Cardiac septum (tissue), 1 donor: ENCODE measurements around the gene CRADD. TPM values are rescaled to one million over a fixed set of nuclear protein-coding genes. Genes with fewer than 3 reads are reported as not detected.
"Not testable (repeated sequence)": the region's sequence is repeated elsewhere in the genome, so short reads cannot be mapped to it uniquely, and the experiment has no call there.

ENCODE experiments used
- DNase-seq: peaks from one replicate; pipeline ENCODE4 v3.0.0-alpha.2; 2020; ENCODE audit warnings: low spot score
- intact Hi-C: fragments of 100-400 bp; cut with DNase I; formaldehyde crosslinking; loops from one replicate; pipeline ENCODE4 v1.14.0; 2022
- total RNA-seq: library from RNA; stranded (reverse); fragmentation: NEBNext Ultra II Directional; extraction: Animal tissue kit (Norgen Biotek cat#: 25700); gene quantifications from one replicate; pipeline ENCODE4 v1.2.1, GENCODE V29; 2021
- donor health status: DM: no; HTN: no; CAD: no.

CRADD gene
- total RNA-seq, 1 donor from 2014 or later, result 50.8 TPM

DNA sequence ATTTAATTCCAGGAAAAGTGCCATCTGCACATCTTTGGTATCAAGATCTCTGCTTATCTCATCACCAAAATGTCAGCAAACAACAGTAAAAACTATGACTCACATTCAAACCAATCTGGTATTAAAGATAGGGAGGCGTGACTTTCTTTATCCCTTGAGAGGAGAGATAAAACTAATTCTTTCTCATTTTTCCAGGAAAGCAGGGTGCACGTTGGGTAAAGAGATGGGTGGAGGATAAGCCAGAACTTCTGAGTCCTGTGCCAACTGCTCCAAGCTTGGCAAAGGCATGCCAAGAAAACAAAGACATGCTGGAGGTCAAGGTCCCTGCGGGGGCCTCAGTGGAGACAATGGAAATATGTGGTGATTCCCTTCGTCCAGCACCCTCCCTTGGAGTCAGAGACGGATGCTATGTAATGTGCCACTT lies 245.4 kb downstream of the CRADD start:
- intact Hi-C loops, result no loop called here
- DNase-seq, result no peak

DNA sequence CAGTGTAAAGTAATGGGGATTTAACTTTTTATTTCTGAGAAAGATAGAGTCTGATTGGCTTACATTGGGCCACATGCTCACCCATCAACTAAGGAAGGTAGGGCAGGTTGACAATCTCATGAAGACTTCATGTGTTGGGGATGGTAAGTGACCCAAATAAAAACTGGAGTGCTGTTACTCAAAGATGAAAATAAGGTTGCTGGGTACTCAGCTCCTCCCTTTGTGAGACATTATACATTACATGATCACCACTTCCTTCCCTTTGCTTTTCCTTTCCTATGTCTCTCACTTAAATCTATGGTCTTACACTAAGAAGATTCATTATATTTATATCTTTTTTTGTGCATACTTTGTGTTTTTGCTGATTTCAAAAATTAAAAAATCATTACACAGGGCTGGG lies 247.2 kb downstream of the CRADD start:
- intact Hi-C loops, result no loop called here
- DNase-seq, result no peak

- no peak for DNase-seq
- intact Hi-C loops, result no loop called here
These were observed 248.5 kb downstream of the CRADD start for GRCh38 chr12:93925585-93926205.

DNA sequence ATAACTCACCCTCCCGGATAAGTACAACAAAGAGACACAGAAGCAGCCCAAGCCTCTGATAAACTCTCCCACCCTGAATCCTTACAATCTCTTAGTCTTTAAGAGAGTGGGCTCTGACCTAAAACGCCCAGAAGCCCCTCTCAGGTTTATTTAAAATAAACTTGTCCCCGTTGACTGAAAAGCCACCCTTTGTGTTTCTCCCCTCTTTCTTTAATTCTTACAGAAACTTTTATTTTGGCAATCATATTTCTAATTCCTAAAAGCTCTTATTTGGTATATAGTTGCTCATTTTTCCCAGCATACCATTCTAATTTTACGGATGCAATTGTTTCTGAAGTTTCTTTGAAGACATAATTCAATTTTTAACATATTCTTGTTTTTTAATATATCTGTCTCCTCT lies 249.1 kb downstream of the CRADD start:
- no peak for DNase-seq
- intact Hi-C loops, result no loop called here

GRCh38 chr12:93929081-93929480 lies 251.9 kb downstream of the CRADD start:
- intact Hi-C loops, DNase-seq: not testable (repeated sequence)

- no peak for DNase-seq
- intact Hi-C loops, result no loop called here
These were observed 260.6 kb downstream of the CRADD start for GRCh38 chr12:93937812-93938211.

DNA sequence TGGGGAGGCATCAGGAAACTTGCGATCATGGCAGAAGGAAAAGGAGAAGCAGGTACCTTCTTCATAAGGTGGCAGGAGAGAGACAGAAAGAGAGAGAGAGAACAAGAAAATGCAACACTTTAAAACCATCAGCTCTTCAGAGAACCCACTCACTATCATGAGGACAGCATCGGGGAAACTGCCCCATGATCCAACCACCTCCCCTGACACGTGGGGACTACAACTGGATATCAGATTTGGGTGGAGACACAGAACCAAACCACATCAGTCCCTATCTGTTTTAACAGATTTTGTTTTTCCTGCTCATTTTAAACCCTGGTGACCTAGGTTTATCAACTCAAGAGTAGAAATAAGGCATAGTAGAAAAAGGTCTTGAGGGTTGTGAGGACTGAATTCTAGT lies 261.1 kb downstream of the CRADD start:
- intact Hi-C loops, result no loop called here
- no peak for DNase-seq

DNA sequence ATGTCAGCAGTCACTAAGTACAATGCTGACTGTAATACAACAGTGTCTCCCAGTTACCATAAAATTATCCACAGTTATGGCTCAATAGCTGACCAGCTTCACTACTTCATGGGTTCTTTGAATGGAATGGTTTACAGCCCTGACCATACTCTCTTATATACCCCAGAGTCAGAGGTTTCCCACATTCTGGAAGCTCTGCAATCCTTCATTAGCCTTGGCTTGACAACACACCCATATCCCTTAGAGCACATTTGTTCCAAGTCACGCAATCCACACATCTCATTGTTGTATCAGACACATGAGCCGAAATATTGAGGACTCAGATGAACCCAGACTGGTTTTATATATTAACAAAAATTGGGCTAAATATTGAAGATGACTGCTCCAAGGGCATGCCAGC lies 261.8 kb downstream of the CRADD start:
- intact Hi-C loops, result no loop called here
- DNase-seq, result no peak

GRCh38 chr12:93939641-93940325 lies 262.6 kb downstream of the CRADD start:
- intact Hi-C loops, result no loop called here
- no peak for DNase-seq

GRCh38 chr12:93943780-93944179 lies 266.6 kb downstream of the CRADD start:
- intact Hi-C loops, result no loop called here
- DNase-seq, result no peak

DNA sequence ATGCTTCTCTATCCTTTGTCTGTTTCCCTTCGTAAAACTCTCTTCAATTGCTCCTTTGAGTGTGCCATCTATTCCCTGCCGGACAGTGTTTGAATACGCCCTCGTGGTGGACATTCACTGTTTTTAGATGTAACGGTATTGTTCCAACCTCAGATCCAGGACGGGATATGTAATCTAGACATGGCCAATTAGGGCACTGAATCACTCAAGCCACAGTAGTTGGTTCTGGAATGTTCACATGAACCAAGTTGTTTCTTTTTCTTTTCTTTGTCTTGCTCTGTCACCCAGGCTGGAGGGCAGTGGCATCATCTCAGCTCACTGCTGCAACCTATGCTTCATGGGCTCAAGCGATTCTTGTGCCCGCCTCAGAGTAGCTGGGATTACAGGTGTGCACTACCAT lies 267.0 kb downstream of the CRADD start:
- DNase-seq, result no peak
- intact Hi-C loops, result no loop called here

Other genes with a start within 250 kb of the CRADD start
- 81.4 TPM for gene UBE2N, start 235.4 kb upstream of the CRADD start, total RNA-seq
- gene MRPL42, start 209.9 kb upstream of the CRADD start, total RNA-seq, result 43.9 TPM
- 40.3 TPM for gene SOCS2, start 104.7 kb upstream of the CRADD start, total RNA-seq